ENCODE results near the gene HS3ST5.

The HS3ST5 gene

GRCh38 chr6:114084327-114084890 is 258.4 kb downstream of the HS3ST5 start:
- H3K36me3 ChIP-seq (ENCODE audit: low read length), result no peaks in the 10 kb centered on the region

DNA sequence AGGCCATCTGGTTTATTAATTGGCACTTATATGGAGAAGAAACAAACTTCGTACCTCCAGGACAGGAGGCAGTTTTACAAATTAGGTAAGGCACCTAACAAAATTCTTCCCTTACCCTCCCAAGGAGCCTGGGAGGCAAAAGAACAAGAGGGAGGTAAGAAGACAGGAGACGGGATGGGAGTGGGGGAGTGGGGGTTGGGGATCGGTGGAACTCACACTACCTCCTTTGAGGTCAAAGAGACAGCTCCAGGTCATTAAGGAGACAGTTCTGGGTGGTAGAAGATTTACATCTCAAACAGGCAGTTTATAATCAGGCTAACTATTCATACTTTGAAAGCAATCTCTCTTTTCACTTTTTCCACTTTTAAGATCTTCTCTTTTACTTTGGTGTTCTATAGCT is 259.6 kb downstream of the HS3ST5 start:
- Histone ChIP-seq H3K9me3 (ENCODE audit: insufficient read depth, low read length) (no peaks in the 10 kb centered on the region), H3K27ac (ENCODE audit: low read depth, low read length) (no peak overlapping the region), H3K9me2 (replicated peaks; ENCODE audit: insufficient read depth, low read length) (no peaks in the 10 kb centered on the region), H3K4me2 (ENCODE audit: low read depth, low read length, poor library complexity, severe bottlenecking) (no peak overlapping the region), H3K4me3 (ENCODE audit: insufficient read depth, low read length, poor library complexity, severe bottlenecking) (no peak overlapping the region), H3F3A (ENCODE audit: insufficient read depth) (no peaks in the 10 kb centered on the region), H3K27me3 (ENCODE audit: low read length) (no peaks in the 10 kb centered on the region; the same call in 1 of the 2 replicates), H4K20me1 (ENCODE audit: low read depth, low read length) (no peaks in the 10 kb centered on the region), H3K9ac (ENCODE audit: low read length) (no peak overlapping the region), H3K36me3 (ENCODE audit: low read length) (no peaks in the 10 kb centered on the region), H3K79me2 (ENCODE audit: insufficient read depth, low read length) (no peaks in the 10 kb centered on the region), H2AFZ (ENCODE audit: low read depth, low read length, severe bottlenecking) (no peak overlapping the region)
- TF ChIP-seq CTCF (IDR thresholded peaks at IDR 0.05; ENCODE audit: insufficient read depth, low read length, poor library complexity, severe bottlenecking) (no peak), EZH2phosphoT487 (conservative IDR thresholded peaks at IDR 0.05; ENCODE audit: low read length) (no peak)

More at GRCh38 chr6:114084327-114084890, 258.4 kb downstream of the HS3ST5 start:
- Histone ChIP-seq H3K9ac (ENCODE audit: low read length) (no peak overlapping the region), H3K79me2 (ENCODE audit: insufficient read depth, low read length) (no peaks in the 10 kb centered on the region), H3K27me3 (ENCODE audit: low read length) (no peaks in the 10 kb centered on the region; the same call in 1 of the 2 replicates), H3K27ac (ENCODE audit: low read depth, low read length) (no peak overlapping the region), H3K9me2 (replicated peaks; ENCODE audit: insufficient read depth, low read length) (no peaks in the 10 kb centered on the region), H3K4me2 (ENCODE audit: low read depth, low read length, poor library complexity, severe bottlenecking) (no peak overlapping the region), H2AFZ (ENCODE audit: low read depth, low read length, severe bottlenecking) (no peak overlapping the region), H3F3A (ENCODE audit: insufficient read depth) (no peaks in the 10 kb centered on the region), H3K9me3 (ENCODE audit: insufficient read depth, low read length) (no peaks in the 10 kb centered on the region), H3K4me3 (ENCODE audit: insufficient read depth, low read length, poor library complexity, severe bottlenecking) (no peak overlapping the region), H4K20me1 (ENCODE audit: low read depth, low read length) (no peaks in the 10 kb centered on the region)
- TF ChIP-seq EZH2phosphoT487 (conservative IDR thresholded peaks at IDR 0.05; ENCODE audit: low read length) (no peak), CTCF (IDR thresholded peaks at IDR 0.05; ENCODE audit: insufficient read depth, low read length, poor library complexity, severe bottlenecking) (no peak)

- H3K27me3 ChIP-seq (ENCODE audit: low read length), result no peaks in the 10 kb centered on the region; the same call in 1 of the 2 replicates
- H3K36me3 ChIP-seq (ENCODE audit: low read length), result no peaks in the 10 kb centered on the region
- H2AFZ ChIP-seq (ENCODE audit: low read depth, low read length, severe bottlenecking), result no peak overlapping the region
- H3K9me3 ChIP-seq (ENCODE audit: insufficient read depth, low read length), result no peaks in the 10 kb centered on the region
- no peak overlapping the region for H3K9ac ChIP-seq (ENCODE audit: low read length)
- no peaks in the 10 kb centered on the region for H3K79me2 ChIP-seq (ENCODE audit: insufficient read depth, low read length)
- no peaks in the 10 kb centered on the region for H4K20me1 ChIP-seq (ENCODE audit: low read depth, low read length)
- no peak overlapping the region for H3K4me2 ChIP-seq (ENCODE audit: low read depth, low read length, poor library complexity, severe bottlenecking)
- H3F3A ChIP-seq (ENCODE audit: insufficient read depth), result no peaks in the 10 kb centered on the region
- TF ChIP-seq EZH2phosphoT487 (conservative IDR thresholded peaks at IDR 0.05; ENCODE audit: low read length), result no peak
- TF ChIP-seq CTCF (IDR thresholded peaks at IDR 0.05; ENCODE audit: insufficient read depth, low read length, poor library complexity, severe bottlenecking), result no peak
- H3K27ac ChIP-seq (ENCODE audit: low read depth, low read length), result no peak overlapping the region
- no peak overlapping the region for H3K4me3 ChIP-seq (ENCODE audit: insufficient read depth, low read length, poor library complexity, severe bottlenecking)
- no peaks in the 10 kb centered on the region for H3K9me2 ChIP-seq (replicated peaks; ENCODE audit: insufficient read depth, low read length)
Measured at GRCh38 chr6:114081730-114082129, 261.1 kb downstream of the HS3ST5 start.

All from SU-DHL-6 (cell line).